GM21423 (cell line): Measurements from ENCODE around the gene ADRM1.

ENCODE experiments used
- ATAC-seq: cut with Tn5 transposase; IDR thresholded peaks from one replicate; pipeline ENCODE4 v1.9.1; 2021; ENCODE audit warnings: mild to moderate bottlenecking, moderate library complexity; ENCODE audit not compliant: unreplicated experiment

The ADRM1 gene

DNA sequence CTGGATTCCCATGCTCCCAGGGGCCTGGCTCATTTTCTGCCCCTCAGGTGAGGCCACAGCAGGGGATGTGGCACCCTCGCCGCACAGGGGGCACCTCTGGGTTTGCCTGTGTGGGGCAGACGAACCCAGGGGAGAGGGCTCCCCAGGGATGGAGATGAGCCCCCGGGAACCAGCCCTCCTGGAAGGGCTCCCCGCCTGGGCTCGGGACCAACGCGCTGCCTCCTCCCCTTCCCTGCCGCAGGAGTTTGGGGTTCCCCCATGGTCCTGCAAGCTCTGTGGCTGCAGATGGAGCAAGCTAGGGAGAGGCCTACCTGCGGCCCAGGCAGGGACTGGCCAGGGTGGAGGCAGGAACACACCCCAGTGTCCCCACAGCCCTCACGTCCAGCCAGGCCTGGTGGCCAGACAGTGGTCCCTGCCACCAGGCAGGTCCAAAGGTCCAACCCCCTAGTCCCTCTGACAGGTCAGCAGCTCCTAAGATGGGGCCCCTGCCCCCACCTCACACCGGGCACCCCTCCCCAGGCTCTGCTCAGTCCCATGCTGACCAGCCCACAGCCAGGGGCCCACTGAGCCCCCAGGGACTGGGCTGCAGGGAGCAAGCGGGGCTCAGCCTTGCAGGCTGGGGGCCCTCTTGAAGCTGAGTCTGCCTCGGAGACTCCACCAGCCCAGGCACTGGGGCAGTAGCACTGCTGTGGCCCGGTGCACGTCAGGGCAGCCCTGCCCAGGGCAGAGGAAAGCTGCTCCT is 50.7 kb downstream of the ADRM1 start:
- no peak for ATAC-seq

DNA sequence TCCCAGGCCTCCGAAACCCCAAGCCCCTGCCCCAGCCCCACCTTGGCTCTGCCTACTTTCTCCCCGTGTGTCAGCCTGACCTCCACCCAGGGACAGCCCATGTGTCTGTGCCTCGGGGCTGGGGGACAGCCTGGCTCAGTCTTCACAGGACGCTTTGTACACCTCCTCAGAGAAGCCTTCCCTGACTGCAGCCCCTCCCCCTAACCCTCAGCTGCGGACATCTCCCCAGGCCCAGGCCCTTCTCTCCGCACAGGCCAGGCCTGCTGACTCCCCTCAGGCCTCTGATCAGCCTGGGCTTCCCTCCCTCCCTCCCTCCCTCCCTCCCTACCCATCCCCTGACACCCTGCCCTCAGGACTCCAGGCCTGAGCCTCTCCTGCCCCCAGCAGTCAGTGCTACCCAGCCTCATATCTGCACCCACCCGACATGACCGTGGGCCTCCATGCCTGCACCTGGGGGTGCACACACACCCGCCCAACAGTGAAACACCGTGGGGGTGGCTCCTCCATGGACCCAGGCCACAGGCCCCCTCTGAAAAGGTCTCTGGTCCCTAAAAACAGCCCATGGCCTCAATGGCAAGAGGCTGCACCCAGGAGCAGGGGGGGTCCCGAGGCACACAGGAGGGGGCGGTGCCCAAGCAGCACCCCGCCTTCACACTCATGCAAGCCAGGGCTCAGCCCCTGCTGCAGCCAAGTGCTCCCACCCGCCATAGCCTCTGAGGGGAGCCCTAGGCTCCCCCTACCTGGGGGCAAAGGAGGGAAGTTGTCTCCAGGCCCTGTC is 51.4 kb downstream of the ADRM1 start:
- ATAC-seq = no peak

DNA sequence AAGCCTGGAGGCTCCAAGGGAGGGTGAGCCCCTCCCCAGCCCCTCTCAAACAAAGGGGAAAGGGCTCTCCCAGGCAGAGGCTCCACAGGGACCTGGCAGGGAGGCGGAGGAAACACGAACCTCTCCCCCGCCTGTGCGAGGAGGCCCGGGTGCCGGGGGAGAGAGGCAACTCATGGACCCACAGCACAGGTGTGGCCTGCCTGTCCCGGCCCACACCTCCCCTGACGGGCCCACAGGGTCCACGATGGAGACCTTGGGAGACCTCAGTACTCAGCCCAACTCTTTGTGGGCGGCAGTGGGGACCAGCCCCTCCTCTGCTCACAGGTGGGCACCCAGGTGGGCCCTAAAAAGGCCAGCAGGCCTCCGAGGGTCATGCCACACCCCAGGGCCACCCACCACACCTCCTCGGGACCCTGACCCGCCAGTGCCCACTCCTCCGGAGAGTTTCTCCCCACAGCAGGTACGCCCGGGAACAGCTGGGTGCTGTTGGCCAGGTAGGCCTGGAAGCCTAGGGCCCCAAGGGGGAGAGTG is 52.1 kb downstream of the ADRM1 start:
- ATAC-seq = no peak

DNA sequence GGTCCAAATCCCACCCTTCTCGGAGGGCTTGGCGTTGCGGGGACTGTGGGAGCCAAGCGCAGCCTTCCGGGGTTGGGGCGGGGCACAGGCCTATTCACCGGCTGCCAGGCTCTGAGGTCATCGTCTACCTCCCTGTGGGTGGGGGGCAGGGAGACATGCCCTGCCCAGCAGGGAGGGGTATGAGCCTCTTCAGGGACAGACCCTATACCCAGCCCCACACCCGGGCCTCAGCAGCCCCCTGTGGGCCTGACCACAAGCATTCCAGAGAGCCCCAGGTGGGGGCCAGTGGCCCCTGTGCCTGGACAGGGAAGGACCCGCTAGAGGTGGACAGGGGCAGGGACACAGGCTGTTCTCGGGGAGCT is 52.7 kb downstream of the ADRM1 start:
- ATAC-seq = no peak

DNA sequence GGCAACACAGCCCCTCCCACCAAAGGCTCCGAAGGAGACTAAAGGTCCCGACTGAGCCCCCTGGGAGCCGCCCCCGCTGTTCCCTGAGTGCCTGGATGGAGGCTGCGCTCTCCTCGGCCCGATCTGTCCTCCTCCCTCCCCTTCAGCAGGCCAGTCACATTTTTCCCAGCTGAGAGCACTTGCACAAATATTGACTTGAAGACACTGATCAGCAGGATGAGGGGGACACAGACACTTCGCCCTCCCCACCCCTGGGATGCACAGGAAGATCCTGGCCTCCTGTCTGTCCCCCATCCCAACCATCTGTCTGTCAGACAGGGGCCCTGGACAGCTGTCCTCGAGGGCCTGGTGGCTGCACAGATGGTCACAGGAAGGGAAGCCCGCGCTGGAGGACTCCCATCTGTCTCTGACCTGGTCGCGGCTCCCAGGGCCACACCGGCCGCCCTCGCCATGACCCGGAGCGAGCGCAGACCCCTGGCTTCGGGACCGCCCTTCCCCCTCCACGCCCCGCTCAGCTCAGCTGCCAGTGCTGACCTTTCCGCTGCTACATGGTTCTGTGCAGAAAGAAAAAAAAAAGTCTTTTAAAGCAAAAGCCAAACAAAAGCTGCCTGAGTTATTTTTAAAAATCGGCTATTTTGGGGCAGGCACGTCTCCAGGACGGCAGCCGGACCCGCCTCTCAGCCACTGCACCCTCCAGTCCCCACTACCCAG is 53.2 kb downstream of the ADRM1 start:
- ATAC-seq = no peak

DNA sequence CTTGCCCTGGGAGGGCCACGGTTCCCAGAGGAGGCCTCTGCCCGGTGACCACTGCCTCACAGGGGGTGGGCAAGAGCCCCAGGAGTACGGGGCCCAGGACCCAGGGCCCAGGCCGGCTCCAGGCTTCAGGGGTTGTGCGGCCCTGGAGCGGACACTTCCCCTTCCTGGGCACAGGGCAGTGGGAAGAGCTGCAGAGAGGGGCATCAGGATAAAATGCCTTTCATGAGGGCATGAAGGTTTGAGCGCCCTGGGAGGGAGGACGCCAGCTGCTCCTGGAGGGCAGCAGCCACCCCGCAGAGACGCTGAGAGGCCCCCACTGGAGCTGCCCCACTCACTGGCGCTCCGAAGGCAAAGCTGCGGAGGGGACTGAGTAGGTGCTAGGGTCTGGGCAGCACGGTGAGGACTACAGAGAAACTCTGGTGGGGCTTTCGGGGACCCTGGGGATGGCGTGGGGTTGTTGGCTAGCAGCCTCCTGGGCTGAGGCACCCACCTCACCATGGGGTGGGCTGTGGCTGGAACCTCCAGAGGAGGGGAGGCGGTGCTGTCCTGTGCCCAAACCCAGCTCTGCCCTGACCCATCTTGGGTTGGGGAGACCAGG is 53.9 kb downstream of the ADRM1 start:
- no peak for ATAC-seq

DNA sequence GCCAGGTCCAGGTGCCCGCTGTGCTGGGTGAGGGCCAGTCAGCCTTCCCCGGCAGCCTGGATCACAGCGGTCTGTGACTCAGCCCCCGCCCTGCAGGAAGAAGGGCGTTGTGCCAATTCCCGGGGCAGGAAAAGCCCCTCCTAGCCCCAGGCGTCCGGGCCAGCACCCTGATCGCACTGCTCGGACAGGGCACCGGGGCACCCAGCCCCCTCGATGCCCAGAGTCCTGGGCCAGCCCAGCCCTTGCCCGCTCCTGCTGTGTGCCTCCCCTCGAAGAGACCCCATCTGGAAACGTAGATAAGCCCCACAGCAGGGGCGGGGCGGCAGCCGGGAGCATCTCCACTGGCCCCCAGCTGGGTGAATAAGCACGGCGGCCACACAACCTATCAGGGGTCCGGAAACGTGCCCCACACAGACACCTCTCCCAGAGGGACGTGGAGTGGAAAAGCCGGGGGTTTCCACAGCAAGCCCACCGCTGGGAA is 54.4 kb downstream of the ADRM1 start:
- ATAC-seq = no peak

DNA sequence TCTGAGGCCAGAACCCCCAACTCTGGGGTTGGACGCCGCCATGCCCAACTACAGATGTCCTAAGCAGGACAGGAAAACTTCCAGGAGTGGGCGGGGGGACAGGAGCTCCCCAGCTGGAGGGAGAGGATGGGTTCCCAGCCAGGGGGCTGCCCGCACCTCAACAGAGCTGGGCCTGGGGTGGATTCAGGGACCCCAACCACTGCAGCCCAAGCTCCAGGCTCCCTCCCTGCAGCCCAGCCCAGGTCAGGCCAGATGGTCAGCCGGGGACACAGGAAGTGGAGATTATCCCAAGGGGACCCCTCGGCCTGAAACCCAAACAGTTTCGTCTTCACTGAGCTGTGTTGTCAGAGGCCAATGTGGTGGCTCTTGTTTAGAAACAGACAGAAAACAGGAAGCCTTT is 54.9 kb downstream of the ADRM1 start:
- no peak for ATAC-seq
